ENCODE data around the gene WDR89. TPM values are rescaled to one million over a fixed set of nuclear protein-coding genes. Genes with fewer than 3 reads are reported as not detected.

The WDR89 gene
- total RNA-seq, 2 donors from 2014 or later, result 2.6 to 7.3 TPM

DNA sequence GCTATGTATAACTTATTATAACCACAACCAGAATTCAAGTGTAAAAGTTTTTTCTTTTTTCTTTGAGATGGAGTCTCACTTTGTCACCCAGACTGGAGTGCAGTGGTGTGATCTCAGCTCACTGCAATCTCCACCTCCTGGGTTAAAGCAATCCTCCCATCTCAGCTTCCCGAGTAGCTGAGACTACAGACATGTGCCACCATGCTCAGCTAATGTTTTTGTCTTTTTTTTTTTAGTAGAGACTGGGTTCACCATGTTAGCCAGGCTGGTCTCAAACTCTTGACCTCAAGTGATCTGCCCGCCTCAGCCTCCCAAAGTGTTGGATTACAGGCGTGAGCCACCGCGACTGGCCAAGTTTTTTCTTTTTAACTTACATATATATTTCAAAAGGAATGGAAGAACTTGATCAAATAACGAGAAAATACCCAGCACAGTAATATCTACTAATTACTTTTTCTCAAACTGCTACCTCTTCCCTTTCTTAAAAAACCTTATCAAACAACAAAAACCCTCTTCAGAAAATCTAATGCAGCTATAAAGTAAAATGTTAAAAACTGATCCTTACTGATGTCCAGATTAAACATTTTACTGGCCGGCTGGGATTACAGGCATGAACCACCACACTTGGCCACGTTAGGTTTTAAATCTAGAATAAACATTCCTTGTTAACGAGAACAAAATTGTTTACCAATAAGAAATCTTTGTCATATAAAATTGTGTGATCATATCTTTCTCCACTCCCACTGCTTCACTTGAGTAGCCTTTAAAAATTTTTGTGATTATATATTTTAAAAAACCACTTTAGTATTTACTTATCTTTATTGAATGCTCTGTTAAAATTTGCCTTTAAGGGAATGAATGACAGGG, 41.3 kb upstream of the WDR89 start:
- no peak for DNase-seq
- no peaks in the 10 kb centered on the region for H3K27me3 ChIP-seq
- ATAC-seq, result no peak
- intact Hi-C loops (cut with DNase I), result no loop called here
- H3K36me3 ChIP-seq (replicated peaks in 1 of 2; ENCODE audit: insufficient read depth in 1 of 2, low read depth in 2 of 2), result peaks cover 0 to 2% of the 10 kb centered on the region in 2 donors
- TF ChIP-seq POLR2A (IDR thresholded peaks at IDR 0.05), result no peak
- H3K4me1 ChIP-seq, result no peaks in the 10 kb centered on the region
- no peak overlapping the region for H3K27ac ChIP-seq
- WGBS, 2 donors, result 80 to 81% methylated on average over 9 of the region's 9 CpGs
- H3K4me3 ChIP-seq, result no peak overlapping the region
- H3K9me3 ChIP-seq, result no peaks in the 10 kb centered on the region

DNA sequence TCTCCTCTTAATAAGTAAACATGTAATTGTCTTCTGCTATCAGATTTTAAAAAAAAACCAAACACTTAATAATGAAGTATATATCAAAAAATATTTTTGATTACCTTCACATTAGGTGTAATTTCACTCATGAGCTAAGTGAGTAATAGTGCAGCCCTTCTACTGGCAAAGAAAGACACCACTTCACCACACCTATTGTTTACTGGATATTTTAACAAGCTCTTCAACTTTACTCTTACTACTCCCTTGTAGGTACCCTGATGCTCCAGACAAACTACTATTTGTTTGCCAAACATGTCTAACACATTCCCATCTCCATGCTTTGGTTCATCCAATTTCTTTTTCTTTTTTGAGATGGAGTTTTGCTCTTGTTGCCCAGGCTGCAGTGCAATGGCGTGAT, 36.9 kb upstream of the WDR89 start:
- WGBS, 2 donors, result 97 to 100% methylated on average over 1 of the region's 1 CpG
- Histone ChIP-seq H3K27ac (no peak overlapping the region), H3K4me3 (no peak overlapping the region), H3K4me1 (peaks cover 5% of the 10 kb centered on the region), H3K27me3 (no peaks in the 10 kb centered on the region), H3K9me3 (no peaks in the 10 kb centered on the region), H3K36me3 (replicated peaks in 1 of 2; ENCODE audit: insufficient read depth in 1 of 2, low read depth in 2 of 2) (no peaks in the 10 kb centered on the region)
- DNase-seq (no peak), ATAC-seq (no peak)
- TF ChIP-seq, protein P1, sequence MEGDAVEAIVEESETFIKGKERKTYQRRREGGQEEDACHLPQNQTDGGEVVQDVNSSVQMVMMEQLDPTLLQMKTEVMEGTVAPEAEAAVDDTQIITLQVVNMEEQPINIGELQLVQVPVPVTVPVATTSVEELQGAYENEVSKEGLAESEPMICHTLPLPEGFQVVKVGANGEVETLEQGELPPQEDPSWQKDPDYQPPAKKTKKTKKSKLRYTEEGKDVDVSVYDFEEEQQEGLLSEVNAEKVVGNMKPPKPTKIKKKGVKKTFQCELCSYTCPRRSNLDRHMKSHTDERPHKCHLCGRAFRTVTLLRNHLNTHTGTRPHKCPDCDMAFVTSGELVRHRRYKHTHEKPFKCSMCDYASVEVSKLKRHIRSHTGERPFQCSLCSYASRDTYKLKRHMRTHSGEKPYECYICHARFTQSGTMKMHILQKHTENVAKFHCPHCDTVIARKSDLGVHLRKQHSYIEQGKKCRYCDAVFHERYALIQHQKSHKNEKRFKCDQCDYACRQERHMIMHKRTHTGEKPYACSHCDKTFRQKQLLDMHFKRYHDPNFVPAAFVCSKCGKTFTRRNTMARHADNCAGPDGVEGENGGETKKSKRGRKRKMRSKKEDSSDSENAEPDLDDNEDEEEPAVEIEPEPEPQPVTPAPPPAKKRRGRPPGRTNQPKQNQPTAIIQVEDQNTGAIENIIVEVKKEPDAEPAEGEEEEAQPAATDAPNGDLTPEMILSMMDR (IDR thresholded peaks at IDR 0.05), result no peak
- no peak for TF ChIP-seq POLR2A (IDR thresholded peaks at IDR 0.05)
- intact Hi-C loops (cut with DNase I), result no loop called here

DNA sequence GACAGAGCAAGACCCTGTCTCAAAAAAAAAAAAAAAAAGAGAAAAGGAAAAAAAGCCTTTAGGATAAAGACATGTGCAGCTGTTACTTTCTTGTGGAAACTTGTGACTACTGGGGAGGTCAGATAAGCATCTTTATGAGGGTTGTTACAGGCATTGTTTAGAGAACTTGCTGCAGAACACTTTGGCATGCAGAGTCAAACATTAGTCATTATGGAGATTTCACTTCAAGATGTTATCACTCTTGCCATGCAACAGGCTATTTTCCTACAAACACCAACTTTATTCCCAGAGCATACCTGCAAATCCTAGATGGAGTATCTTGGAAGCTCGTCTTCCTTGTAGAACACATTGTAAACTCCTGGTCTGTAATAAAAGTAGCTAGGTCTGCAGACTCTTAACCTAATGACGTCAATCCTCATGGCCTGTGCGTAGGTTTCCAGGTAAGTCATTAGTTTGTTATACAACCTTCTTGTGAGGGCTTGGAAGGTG, 36.3 kb upstream of the WDR89 start:
- 93 to 96% methylated on average over 3 of the region's 3 CpGs for WGBS, 2 donors
- H3K27me3 ChIP-seq, result no peaks in the 10 kb centered on the region
- H3K4me1 ChIP-seq, result peaks cover 9% of the 10 kb centered on the region
- ATAC-seq (no peak), DNase-seq (no peak)
- H3K36me3 ChIP-seq (replicated peaks in 1 of 2; ENCODE audit: insufficient read depth in 1 of 2, low read depth in 2 of 2), result no peaks in the 10 kb centered on the region
- TF ChIP-seq, protein P1 (IDR thresholded peaks at IDR 0.05), result no peak
- TF ChIP-seq POLR2A (IDR thresholded peaks at IDR 0.05), result no peak
- H3K4me3 ChIP-seq, result no peak overlapping the region
- H3K9me3 ChIP-seq, result no peaks in the 10 kb centered on the region
- H3K27ac ChIP-seq, result no peak overlapping the region
- intact Hi-C loops (cut with DNase I), result no loop called here

DNA sequence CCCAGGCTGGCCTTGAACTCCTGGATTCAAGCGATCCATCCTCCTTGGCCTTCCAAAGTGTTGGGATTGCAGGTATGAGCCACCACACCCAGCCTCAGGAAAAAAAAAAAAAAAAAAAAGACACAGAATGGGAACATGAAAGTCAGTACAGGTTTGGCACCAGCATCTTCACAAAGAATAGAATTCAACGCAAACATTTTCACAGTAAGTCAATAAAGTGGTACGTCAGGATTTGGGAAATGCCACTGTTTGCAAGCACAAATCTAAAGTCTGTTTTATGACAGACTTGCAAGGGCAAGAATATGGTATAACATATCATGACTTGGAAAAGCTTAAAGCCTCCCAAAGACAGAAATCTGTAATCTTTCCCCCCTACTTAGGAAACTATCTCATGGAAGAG, 34.9 kb upstream of the WDR89 start:
- TF ChIP-seq POLR2A (IDR thresholded peaks at IDR 0.05), result no peak
- TF ChIP-seq, protein P1 (IDR thresholded peaks at IDR 0.05), result no peak
- Histone ChIP-seq H3K36me3 (replicated peaks in 1 of 2; ENCODE audit: insufficient read depth in 1 of 2, low read depth in 2 of 2) (no peaks in the 10 kb centered on the region), H3K27ac (no peak overlapping the region), H3K27me3 (no peaks in the 10 kb centered on the region), H3K9me3 (no peaks in the 10 kb centered on the region), H3K4me3 (no peak overlapping the region), H3K4me1 (peaks cover 22% of the 10 kb centered on the region)
- intact Hi-C loops (cut with DNase I), result no loop called here
- WGBS, 2 donors, result 92 to 95% methylated on average over 3 of the region's 3 CpGs
- ATAC-seq (no peak), DNase-seq (no peak)

DNA sequence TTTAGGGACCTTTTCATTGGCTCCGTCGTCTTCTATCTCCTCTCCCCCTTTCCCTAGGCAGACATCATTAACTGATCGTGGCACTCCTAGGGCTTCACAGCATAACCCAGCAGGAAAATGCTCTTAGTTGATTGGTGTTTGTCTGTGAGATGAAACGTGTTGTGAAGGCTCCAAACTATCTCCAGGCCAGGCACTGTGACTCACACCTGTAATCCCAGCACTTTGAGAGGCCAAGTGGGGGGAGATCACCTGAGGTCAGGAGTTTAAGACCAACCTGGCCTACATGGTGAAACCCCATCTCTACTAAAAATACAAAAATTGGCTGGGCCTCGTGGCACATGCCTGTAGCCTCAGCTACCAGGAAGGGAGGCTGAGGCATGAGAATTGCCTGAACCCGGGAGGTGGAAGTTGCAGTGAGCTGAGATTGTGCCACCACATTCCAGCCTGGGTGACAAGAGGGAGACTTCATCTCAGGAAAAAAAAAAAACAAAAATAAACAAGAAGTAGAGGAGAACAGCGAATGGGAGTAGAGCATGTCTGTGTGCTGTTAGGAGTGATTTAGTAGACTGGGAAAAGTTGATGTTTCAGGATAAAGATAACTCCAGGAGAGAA, 32.3 kb upstream of the WDR89 start:
- TF ChIP-seq, protein P1 (IDR thresholded peaks at IDR 0.05), result no peak
- TF ChIP-seq POLR2A (IDR thresholded peaks at IDR 0.05), result no peak
- intact Hi-C loops (cut with DNase I), result no loop called here
- no peak for ATAC-seq
- no peak overlapping the region for H3K4me3 ChIP-seq
- H3K27me3 ChIP-seq, result no peaks in the 10 kb centered on the region
- H3K36me3 ChIP-seq (replicated peaks in 1 of 2; ENCODE audit: insufficient read depth in 1 of 2, low read depth in 2 of 2), result no peaks in the 10 kb centered on the region
- H3K27ac ChIP-seq, result peak overlapping the region in 3 of 4 donors; percentile 21 to 69 (median 35)
- 70 to 71% methylated on average over 7 of the region's 7 CpGs for WGBS, 2 donors
- no peaks in the 10 kb centered on the region for H3K9me3 ChIP-seq
- H3K4me1 ChIP-seq, result peaks cover 27% of the 10 kb centered on the region
- DNase-seq, result no peak

Data from body of pancreas (tissue), 4 donors.